Mucosa of rectum (tissue), 2 donors: ENCODE data around the gene HRH1.
"Not testable (repeated sequence)": the region's sequence is repeated elsewhere in the genome, so short reads cannot be mapped to it uniquely, and the experiment has no call there.

Experiments used
- H3K27ac ChIP-seq, 2 donors: one replicate each; pipeline ENCODE4 v1.7.0; 2013; ENCODE audit warnings: inconsistent platforms in 2 of 2, low read depth in 2 of 2, low read length in 2 of 2
- H3K27me3 ChIP-seq, 2 donors: one replicate each; pipeline ENCODE4 v1.7.0; 2013; ENCODE audit warnings: low read length in 2 of 2; ENCODE audit not compliant: control insufficient read depth in 2 of 2, insufficient read depth in 2 of 2
- H3K36me3 ChIP-seq, 2 donors: one replicate each; pipeline ENCODE4 v1.7.0; 2013; ENCODE audit warnings: low read length in 2 of 2; ENCODE audit not compliant: control insufficient read depth in 2 of 2, insufficient read depth in 2 of 2
- H3K4me1 ChIP-seq, 2 donors: one replicate each; pipeline ENCODE4 v1.7.0; 2013; ENCODE audit warnings: low read length in 2 of 2, mild to moderate bottlenecking in 1 of 2; ENCODE audit not compliant: control insufficient read depth in 2 of 2, insufficient read depth in 2 of 2
- H3K4me3 ChIP-seq, 2 donors: one replicate each; pipeline ENCODE4 v1.7.0; 2013; ENCODE audit warnings: low read length in 2 of 2
- H3K9ac ChIP-seq, 2 donors: one replicate each; pipeline ENCODE4 v1.7.0; 2013; ENCODE audit warnings: low read length in 2 of 2, low read depth in 1 of 2, mild to moderate bottlenecking in 1 of 2
- H3K9me3 ChIP-seq, 2 donors: one replicate each; pipeline ENCODE4 v1.7.0; 2013; ENCODE audit warnings: low read length in 2 of 2; ENCODE audit not compliant: control insufficient read depth in 2 of 2
- donor health status: healthy.
- donor health status: Normal muscosa, but diverticular disease.

HRH1 gene

GRCh38 chr3:11247362-11247761 lies 93.1 kb downstream of the HRH1 start:
- H3K27ac ChIP-seq = peak overlapping the region in 1 of 2 donors; percentile 11
- peaks cover 5 to 19% of the 10 kb centered on the region in 2 donors for H3K4me1 ChIP-seq
- no peaks in the 10 kb centered on the region for H3K27me3 ChIP-seq
- H3K4me3 ChIP-seq = no peak overlapping the region
- H3K9me3 ChIP-seq = no peaks in the 10 kb centered on the region
- no peaks in the 10 kb centered on the region for H3K36me3 ChIP-seq
- no peak overlapping the region for H3K9ac ChIP-seq

- no peak overlapping the region for H3K27ac ChIP-seq
- no peak overlapping the region for H3K4me3 ChIP-seq
- no peaks in the 10 kb centered on the region for H3K9me3 ChIP-seq
- H3K27me3 ChIP-seq = no peaks in the 10 kb centered on the region
- no peaks in the 10 kb centered on the region for H3K36me3 ChIP-seq
- peaks cover 5 to 19% of the 10 kb centered on the region in 2 donors for H3K4me1 ChIP-seq
- no peak overlapping the region for H3K9ac ChIP-seq
Measured at GRCh38 chr3:11248596-11248995, 94.3 kb downstream of the HRH1 start.

GRCh38 chr3:11250902-11251806 lies 96.9 kb downstream of the HRH1 start:
- Histone ChIP-seq H3K27ac (peak overlapping the region; percentile 52 to 72), H3K36me3 (peaks cover 0 to 7% of the 10 kb centered on the region in 2 donors), H3K4me1 (peaks cover 5 to 19% of the 10 kb centered on the region in 2 donors), H3K4me3 (no peak overlapping the region), H3K27me3 (no peaks in the 10 kb centered on the region), H3K9me3 (no peaks in the 10 kb centered on the region), H3K9ac (no peak overlapping the region)

GRCh38 chr3:11251807-11252176 lies 97.5 kb downstream of the HRH1 start:
- H3K4me1 ChIP-seq = peaks cover 5 to 19% of the 10 kb centered on the region in 2 donors
- H3K4me3 ChIP-seq = no peak overlapping the region
- no peak overlapping the region for H3K9ac ChIP-seq
- H3K36me3 ChIP-seq = peaks cover 0 to 7% of the 10 kb centered on the region in 2 donors
- H3K9me3 ChIP-seq = no peaks in the 10 kb centered on the region
- H3K27me3 ChIP-seq = no peaks in the 10 kb centered on the region
- peak overlapping the region; percentile 27 to 72 for H3K27ac ChIP-seq

GRCh38 chr3:11254876-11255275 lies 100.6 kb downstream of the HRH1 start:
- no peak overlapping the region for H3K27ac ChIP-seq
- H3K4me1 ChIP-seq = peaks cover 5 to 19% of the 10 kb centered on the region in 2 donors
- H3K4me3 ChIP-seq = no peak overlapping the region
- H3K36me3 ChIP-seq = peaks cover 10 to 17% of the 10 kb centered on the region in 2 donors
- no peaks in the 10 kb centered on the region for H3K9me3 ChIP-seq
- no peak overlapping the region for H3K9ac ChIP-seq
- no peaks in the 10 kb centered on the region for H3K27me3 ChIP-seq

- H3K27me3 ChIP-seq, H3K9me3 ChIP-seq, H3K4me3 ChIP-seq, H3K27ac ChIP-seq, H3K9ac ChIP-seq: not testable (repeated sequence)
- H3K4me1 ChIP-seq = peaks cover 5 to 19% of the 10 kb centered on the region in 2 donors
- H3K36me3 ChIP-seq = peaks cover 14 to 23% of the 10 kb centered on the region in 2 donors
Measured at GRCh38 chr3:11255537-11255936, 101.2 kb downstream of the HRH1 start.

GRCh38 chr3:11258958-11259357 lies 104.7 kb downstream of the HRH1 start:
- no peaks in the 10 kb centered on the region for H3K27me3 ChIP-seq
- no peaks in the 10 kb centered on the region for H3K9me3 ChIP-seq
- peaks cover 16 to 31% of the 10 kb centered on the region in 2 donors for H3K36me3 ChIP-seq
- no peak overlapping the region for H3K4me3 ChIP-seq
- H3K27ac ChIP-seq = no peak overlapping the region
- no peaks in the 10 kb centered on the region for H3K4me1 ChIP-seq
- H3K9ac ChIP-seq = no peak overlapping the region

GRCh38 chr3:11260460-11260859 lies 106.2 kb downstream of the HRH1 start:
- Histone ChIP-seq H3K27ac (no peak overlapping the region), H3K36me3 (peaks cover 16 to 23% of the 10 kb centered on the region in 2 donors), H3K27me3 (no peaks in the 10 kb centered on the region), H3K4me1 (no peaks in the 10 kb centered on the region), H3K9me3 (no peaks in the 10 kb centered on the region), H3K4me3 (no peak overlapping the region), H3K9ac (no peak overlapping the region)

GRCh38 chr3:11269007-11269406 lies 114.7 kb downstream of the HRH1 start:
- H3K4me3 ChIP-seq = no peak overlapping the region
- no peak overlapping the region for H3K9ac ChIP-seq
- peaks cover 6 to 12% of the 10 kb centered on the region in 2 donors for H3K4me1 ChIP-seq
- H3K36me3 ChIP-seq = no peaks in the 10 kb centered on the region
- no peak overlapping the region for H3K27ac ChIP-seq
- H3K9me3 ChIP-seq = no peaks in the 10 kb centered on the region
- no peaks in the 10 kb centered on the region for H3K27me3 ChIP-seq

GRCh38 chr3:11271986-11272904 lies 118.0 kb downstream of the HRH1 start, which contains the start of gene ATG7:
Gene ATG7, plus strand, starts transcription at chr3:11272397. Its CDS starts 26,299 bp downstream, at chr3:11298696.
- Histone ChIP-seq H3K4me3 (peak within 1 kb of the TSS; percentile 96 to 100), H3K9ac (peak within 1 kb of the TSS; percentile 91 to 94), H3K4me1 (peaks cover 6 to 12% of the 10 kb centered on the region in 2 donors), H3K36me3 (peaks cover 0 to 3% of the 10 kb centered on the region in 2 donors), H3K27ac (peak within 1 kb of the TSS; percentile 74 to 88), H3K9me3 (no peaks in the 10 kb centered on the region), H3K27me3 (no peaks in the 10 kb centered on the region)
